G401 (cell line): ENCODE measurements around the gene NEK4. TPM values are rescaled to one million over a fixed set of nuclear protein-coding genes. Genes with fewer than 3 reads are reported as not detected.
A peak's percentile ranks its signal among the peaks of the same experiment; 100 is the strongest.

Experiments
- DNase-seq: peaks from one replicate; pipeline ENCODE4 v3.0.0-alpha.2; 2015; ENCODE audit warnings: low spot score
- in situ Hi-C: cut with HindIII; loops from 2 replicates; pipeline ENCODE4 v1.10.0; 2016; ENCODE audit warnings: low sequenced_read_pairs, mixed read lengths
- total RNA-seq: library from RNA; depleted of rRNA; stranded (reverse); fragments of >200 nt; shearing (Covaris generic); gene quantifications from 2 replicates; pipeline ENCODE4 v1.2.3, GENCODE V29; 2014

NEK4 gene
- total RNA-seq, 1 experiment from 2014 or later, result 40.7 TPM

DNA sequence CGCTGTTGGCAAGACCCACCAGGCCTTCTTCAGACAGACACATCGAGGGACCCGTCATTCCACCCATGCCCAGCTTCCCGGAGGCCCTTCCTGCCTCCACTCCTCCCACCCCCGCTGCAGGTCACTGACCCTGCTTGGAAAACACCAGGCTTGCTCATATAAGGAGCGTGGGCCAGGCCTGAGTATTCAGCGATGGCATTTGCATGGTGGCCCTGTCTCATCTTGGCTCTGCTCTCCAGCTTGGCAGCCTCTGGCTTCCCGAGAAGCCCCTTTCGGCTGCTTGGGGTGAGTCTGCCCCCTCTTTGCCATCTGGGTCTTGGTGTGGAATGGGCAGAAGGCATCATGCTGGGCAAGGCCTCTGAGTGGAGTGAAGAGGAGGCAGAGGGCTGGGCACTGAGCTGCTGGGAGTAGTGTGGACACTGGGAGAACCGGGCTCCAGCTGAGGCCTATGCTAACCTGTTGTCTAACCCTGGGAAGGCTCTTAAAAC lies 23.9 kb upstream of the NEK4 start, which contains the start of gene ITIH3:
Gene ITIH3 (plus strand): TSS at position 185 of the 488 bp plus-strand sequence. CDS start 8 bp downstream, at position 193.
- no peak for DNase-seq
- in situ Hi-C loops, result no loop called here

DNA sequence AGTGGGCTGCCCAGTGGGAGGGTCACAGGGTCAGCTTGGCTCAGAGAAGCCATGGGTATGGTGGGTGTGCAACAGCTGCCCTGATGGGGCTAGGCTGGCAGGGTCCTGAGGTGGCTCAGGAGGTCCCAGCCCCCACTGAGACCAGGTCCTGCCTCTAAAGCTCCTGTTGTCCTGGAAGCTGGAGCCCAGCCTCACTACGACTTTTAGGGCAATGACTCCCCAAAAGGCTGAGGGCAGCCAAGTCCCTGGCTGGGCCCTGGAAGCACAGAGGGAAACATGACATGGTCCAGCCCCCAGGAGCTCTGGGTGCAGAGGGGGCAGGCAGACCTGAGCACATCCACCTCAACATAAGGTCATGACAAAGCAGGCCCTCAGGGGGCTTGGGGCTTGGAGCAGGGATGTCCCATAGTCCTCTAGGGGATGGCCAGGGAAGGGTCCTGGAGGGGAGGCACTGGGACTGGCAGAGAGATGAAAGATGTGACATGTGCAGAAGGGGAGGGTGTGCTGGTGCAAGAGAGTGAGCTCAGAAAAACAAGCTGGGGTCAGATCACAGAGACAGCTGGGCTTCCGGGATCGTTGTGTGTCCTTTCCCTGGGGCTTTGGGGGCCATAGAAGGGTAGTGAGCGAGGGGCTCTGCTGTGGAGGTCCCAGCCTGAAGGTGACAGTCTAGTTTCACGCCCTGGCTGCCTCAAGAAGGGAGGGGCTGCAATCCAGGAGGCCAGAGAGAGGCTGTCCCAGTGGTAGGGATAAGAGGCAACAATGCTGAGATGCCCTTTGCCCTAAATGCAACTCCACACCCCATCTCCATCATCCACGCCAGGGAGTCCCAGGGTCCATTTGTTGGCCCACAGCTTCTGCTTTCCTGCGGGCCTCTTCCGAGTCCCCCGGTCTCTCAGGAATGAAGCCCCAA lies 23.2 kb upstream of the NEK4 start:
- in situ Hi-C loops, result no loop called here
- DNase-seq, result no peak

DNA sequence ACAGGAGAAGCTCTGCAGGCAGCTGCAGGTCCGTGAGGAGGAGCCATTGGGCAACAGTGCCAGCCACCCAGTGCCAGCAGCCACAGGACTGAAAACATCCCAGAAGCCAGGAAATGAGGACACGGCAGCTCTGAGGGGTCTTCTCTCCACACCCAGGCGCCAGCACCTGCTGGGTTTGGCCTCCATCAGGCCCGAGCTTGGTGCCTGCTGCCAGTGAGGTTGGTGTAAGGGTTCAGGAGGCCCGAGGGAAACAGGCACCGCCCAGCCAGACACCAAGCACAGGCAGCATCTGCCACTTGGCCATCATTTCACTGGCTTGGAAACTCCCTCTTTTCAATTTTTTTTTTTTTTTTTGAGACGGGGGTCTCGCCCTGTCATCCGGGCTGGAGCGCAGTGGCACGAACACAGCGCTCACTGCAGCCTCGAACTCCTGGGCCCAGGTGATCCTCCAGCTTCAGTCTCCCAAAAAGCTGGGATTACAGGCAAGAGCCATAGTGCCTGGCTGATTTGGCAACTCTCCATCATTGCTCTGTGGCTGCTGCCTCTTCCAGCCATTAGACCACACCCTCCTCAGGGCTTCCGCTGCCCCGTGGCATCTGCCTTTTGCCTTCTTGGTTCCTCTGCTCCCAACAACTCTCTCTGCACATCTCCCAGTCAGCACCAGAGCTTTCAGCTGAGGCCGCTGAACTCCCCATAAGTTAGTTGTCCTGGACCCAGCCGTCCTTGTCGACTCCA lies 22.4 kb upstream of the NEK4 start:
- in situ Hi-C loops, result no loop called here
- DNase-seq, result peak; percentile 17

DNA sequence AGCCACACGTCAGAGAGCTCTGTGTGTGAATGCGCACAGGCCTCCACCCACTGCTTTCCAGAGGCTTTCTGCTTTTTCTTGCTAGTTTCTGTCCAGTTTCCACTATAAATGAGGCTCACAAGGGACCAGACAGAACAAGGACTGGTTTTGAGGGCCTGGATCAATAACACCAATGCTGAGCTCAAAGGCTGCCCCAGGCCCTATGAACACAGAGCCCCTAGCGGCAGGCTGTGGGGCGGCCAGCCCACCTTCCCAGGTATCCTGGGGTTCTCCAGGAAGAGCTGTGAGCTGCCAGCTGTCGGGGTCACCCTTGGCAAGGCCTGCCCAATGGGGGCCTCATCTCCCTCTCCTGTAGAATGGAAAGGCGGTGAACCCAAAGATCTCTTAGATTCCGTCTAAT lies 21.7 kb upstream of the NEK4 start:
- DNase-seq, result no peak
- in situ Hi-C loops, result no loop called here

DNA sequence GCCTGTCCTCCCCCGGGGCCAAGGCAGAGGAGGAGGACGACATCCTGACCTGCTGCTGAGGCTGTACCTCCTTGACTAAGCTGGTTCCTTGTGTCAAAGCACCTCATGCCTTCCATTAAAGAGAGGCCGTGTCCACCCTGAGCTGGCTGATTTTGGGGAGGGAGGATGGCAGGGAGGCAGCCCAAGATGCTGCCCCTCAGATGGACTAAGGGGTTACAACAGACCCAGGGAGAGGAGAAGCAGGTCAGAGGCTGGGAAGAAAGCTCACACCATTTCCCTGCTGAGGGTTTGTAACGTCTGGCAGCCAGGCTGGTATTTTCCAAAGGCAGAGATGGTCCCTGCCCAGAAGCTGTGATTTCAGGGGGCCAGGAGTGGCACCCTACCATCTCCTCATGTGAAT lies 21.2 kb upstream of the NEK4 start:
- in situ Hi-C loops, result no loop called here
- no peak for DNase-seq

DNA sequence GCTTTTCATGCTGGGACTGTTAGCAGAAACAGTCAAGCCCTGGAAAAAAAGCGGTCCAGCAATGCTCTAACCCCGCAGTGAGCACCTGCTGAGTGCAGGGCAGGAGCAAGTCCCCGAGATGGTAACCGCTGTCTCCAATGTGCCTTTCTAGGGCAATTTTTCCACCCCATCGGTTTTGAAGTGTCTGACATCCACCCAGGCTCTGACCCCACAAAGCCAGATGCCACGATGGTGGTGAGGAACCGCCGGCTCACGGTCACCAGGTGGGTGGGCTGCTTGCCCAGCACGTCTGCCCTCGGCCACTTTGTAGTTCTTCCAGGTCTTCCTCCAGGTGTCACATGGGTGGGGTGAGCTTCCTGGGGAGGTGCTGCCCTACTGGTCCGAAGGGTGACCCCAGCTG lies 20.6 kb upstream of the NEK4 start:
- in situ Hi-C loops, result no loop called here
- DNase-seq, result no peak

DNA sequence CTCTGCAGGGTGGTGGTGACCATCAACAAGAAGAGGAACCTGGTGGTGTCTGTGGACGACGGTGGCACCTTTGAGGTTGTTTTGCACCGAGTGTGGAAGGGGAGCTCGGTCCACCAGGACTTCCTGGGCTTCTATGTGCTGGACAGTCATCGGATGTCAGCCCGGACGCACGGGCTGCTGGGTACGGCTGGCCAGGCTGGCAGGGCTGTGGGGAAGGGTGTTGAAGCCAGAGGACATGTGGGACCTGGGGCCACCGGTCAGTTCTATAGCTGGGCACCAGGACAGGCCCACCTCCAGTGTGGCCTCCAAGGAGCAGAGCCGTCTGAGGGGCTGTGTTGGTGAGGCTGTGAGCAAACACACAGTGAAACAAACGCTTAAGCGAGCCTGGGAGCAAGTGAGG lies 20.0 kb upstream of the NEK4 start:
- in situ Hi-C loops, result no loop called here
- no peak for DNase-seq

DNA sequence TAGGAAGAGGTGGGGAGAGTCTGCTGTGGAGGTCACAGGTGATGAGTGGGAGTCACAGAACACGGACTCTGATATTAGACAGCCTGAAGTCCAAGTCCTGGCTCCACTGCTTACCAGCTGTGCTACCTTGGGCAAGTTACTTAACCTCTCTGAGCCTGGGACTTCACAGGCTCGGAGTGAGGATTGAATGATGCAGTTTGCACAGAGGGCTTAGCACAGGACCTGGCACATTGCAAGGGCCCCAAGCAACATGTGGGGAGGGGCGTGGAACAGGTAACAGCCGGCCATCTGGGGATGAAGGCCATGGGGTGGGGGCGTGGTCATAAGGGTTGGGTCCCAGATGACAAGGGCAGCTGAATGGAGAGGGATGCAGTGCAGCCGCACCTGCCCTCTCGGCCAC lies 19.6 kb upstream of the NEK4 start:
- in situ Hi-C loops, result no loop called here
- DNase-seq, result no peak

DNA sequence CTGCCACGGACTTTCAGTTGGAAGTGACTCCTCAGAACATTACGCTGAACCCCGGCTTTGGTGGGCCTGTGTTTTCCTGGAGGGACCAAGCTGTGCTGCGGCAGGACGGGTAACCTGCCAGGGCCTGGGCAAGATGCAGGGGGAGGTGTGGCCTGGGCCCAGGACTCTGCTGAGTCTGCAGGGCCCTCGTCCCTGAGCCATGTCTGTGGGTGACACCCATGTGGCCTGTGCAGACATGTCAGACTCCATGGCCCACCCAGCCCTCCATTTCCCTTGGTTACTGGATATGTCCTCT lies 19.0 kb upstream of the NEK4 start:
- DNase-seq, result no peak
- in situ Hi-C loops, result no loop called here

DNA sequence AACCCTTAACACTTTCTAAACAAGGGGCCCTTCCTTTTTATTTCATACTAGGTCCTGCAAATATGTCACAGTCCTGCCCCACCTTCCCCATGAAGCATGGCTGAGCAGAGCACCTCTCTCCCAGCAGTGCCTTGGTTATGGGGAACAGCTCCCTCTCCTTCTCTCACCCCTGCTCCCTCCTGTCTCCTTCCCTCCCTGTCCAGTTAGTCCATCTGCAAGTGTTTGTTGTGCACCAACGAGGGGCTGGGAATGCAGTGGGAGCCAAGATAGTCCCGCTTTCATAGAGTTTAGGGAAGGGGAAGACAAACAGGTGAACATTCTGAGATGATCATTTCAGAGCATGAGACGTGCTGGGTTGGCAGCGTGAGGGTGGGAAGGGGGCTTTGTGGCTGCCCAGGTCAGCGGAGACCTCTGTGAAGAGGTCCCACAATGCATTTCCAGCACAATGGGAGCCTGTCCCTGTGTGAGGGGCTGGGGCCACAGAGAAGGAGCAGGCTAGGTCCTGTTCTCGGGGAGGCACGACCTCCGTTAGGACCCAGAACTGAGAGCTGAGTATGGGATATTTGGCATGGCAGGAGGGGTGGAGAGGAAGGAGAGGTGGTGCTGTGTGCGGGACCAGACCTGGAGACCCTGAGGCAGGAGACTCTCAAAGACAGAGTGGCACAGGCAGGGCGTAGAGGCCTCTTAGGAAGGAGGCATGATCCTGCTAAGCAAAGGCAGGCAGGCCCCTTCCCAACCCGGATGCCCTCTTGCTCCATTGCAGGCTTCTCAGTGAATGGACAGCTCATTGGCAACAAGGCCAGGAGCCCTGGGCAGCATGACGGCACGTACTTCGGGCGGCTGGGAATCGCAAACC lies 18.4 kb upstream of the NEK4 start:
- no peak for DNase-seq
- in situ Hi-C loops, result no loop called here

DNA sequence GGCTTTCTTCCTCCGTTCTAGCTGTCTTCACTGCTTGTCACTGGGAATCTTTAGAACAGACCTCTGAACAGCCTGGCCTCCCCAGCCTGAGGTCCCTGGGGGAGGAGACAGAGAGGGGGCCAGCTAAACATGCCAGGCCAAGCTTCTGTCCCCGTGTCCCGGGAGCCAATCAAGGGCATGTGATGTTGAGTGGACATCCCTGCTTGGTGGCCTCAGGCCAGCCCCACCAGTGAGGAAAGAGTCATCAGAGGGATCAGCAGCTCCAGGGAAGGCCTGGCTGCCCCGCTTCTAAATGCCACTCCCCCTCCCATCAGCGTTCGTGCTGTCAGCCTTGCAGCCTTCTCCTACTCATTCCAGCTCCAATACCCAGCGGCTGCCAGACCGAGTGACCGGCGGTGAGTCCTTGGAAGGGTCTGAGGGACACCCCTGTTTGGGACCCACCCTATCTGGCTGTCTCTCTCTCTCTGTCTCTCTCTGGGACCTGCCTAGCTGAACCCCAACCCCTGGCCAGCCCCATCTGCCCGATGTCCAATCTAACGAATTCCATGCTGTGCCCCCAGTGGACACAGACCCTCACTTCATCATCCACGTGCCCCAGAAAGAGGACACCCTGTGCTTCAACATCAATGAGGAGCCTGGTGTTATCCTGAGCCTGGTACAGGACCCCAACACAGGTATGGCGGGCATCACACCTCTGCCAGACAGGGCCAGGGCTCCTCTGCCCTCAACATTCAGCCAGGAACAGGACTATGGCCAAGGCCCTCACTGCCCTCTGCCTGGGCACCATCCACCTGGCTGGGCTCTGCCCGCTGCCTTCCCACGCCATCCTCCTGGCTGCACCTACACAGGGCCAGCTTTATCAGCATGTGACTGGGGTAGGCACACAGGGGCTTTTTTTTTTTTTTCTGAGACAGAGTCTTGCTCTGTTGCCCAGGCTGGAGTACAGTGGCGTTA lies 17.2 kb upstream of the NEK4 start:
- in situ Hi-C loops, result no loop called here
- peak; percentile 4 for DNase-seq

DNA sequence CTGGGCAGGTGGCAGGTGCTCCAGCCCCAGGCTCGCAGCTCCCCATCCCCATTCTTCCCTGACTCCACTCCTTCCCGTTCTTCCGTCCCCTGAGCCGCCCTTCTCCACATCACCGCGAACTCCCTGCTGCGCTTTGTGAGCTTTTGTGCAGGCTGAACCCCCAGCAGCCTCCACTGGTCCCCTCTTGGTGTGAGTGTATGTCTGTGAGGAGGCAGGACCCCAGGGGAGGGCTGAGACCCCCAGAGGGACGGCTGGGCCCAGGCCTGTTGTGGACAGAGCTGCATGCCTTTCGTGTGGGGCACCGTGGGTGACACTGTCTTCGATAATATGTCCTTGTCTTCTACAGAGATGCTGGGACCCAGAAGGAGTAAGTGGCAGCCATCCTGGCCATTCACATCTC lies 16.5 kb upstream of the NEK4 start:
- no peak for DNase-seq

DNA sequence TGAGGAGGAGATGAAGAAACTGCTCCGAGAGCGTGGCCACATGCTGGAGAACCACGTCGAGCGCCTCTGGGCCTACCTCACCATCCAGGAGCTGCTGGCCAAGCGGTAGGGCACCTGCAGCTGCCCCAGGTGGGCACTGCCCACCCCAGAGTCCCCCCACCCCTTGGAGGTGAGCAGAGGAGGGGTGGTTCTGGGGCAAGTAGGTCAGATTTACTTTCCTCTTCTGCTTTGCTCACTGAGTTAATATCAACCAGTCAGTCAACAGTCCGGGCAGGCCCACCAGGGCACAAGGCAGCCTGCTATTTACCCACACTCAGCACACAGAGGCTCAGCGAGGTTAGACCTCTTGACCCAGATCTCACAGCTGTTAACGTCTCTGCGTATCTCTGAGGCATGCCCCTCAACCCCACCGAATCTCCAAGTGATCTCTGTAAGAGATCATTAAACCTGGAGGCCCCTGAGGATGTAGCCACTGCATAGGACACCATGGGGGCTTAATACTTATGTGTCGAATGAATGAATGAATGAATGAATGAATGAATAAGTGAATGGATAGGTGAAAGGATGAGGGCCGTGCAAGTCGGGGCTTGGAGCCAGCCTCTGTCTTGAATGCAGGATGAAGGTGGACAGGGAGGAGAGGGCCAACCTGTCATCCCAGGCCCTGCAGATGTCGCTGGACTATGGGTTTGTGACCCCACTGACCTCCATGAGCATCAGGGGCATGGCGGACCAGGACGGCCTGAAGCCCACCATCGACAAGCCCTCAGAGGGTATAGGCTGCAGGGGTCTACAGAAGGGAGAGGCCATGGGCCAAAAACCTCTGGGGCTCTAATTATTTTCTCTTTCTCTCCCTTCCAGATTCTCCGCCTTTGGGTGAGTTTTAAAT lies 15.8 kb upstream of the NEK4 start:
- in situ Hi-C loops, result no loop called here
- no peak for DNase-seq

More for the DNA sequence above, 16.5 kb upstream of the NEK4 start:
- in situ Hi-C loops, result no loop called here

DNA sequence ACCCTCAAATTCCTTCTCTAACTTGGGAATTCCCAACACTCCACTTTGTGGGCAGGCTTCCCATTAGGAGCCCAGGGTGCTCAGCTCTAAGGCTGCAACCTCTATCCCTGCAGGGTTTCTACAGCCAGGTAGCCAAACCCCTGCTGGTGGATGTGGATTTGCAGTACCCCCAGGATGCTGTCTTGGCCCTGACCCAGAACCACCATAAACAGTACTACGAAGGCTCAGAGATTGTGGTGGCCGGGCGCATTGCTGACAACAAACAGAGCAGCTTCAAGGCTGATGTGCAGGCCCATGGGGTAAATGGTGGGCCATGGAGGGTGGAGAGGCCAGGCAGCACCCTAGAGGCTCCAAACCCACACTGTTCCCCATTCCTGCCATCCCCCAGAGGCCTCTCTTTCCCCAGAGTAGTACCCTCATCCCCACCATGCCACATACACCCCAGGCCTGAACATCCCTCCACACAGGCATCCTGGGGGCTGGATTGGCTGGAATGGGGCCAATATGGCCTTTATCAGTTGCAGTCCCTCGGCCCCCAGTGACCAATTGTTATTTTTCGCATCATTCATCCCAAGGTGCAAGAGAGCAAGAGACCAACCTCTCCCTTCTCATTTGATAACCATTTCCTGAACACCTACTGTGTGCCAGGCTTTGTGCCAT lies 14.3 kb upstream of the NEK4 start:
- in situ Hi-C loops, result no loop called here
- DNase-seq, result no peak

DNA sequence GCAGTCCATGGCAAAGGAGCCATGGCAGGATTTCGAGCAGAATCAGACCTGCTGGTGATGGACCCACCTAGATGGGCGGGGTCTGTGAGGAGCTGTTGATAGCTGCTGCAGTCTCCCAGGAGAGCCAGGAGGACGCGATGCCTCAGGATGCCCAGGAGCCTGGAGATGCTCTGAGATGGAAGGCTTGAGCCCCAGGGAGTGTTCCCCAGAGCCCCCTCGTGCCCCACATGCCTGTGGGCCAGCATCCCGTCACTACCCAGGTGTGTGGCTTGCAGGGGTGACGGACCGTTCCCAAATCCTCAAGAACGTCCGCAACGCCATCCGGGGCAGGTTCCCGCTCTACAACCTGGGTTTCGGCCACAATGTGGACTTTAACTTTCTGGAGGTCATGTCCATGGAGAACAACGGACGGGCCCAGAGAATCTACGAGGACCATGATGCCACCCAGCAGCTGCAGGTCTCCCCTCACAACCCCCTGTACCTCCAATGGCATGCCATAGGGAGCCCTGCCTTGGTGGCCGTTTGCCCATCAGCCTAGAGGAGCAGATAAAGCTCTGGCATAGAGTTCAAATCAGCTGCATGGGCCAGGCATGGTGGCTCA lies 13.4 kb upstream of the NEK4 start:
- DNase-seq, result no peak
- in situ Hi-C loops, result no loop called here

DNA sequence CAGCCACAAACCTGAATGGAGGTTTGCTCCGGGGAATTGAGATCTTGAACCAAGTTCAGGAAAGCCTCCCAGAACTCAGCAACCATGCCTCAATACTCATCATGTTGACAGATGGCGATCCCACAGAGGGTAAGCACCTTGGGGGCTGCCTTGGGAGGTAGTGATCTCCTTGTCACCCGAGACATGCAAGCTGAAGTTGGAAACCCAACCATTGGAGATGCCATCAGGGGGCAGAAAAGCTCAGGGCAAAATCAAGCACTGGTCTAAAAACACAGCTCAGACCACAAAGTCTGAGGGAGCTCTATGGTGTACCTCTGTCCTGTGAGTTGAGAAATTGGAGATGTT lies 12.4 kb upstream of the NEK4 start:
- in situ Hi-C loops, result no loop called here
- no peak for DNase-seq
